NT2/D1 (cell line): ENCODE results near the gene FADD.

Experiments
- SUZ12 ChIP-seq: IDR thresholded peaks from 2 replicates; pipeline ENCODE4 v1.6.1; 2011; ENCODE audit not compliant: insufficient read length, insufficient read depth; ENCODE audit errors: extremely low read depth
- YY1 ChIP-seq: IDR thresholded peaks from 2 replicates; pipeline ENCODE4 v1.6.1; 2011; ENCODE audit not compliant: insufficient read length, insufficient read depth
- ZNF274 ChIP-seq: IDR thresholded peaks from 2 replicates; pipeline ENCODE4 v1.6.1; 2011; ENCODE audit warnings: mild to moderate bottlenecking, low read depth, low read length

- TF ChIP-seq YY1 (no peak), ZNF274 (no peak), SUZ12 (no peak)
Observed at GRCh38 chr11:70167120-70167519, 36.0 kb upstream of the FADD start.
